ENCODE results near the gene AGAP3.

DNA sequence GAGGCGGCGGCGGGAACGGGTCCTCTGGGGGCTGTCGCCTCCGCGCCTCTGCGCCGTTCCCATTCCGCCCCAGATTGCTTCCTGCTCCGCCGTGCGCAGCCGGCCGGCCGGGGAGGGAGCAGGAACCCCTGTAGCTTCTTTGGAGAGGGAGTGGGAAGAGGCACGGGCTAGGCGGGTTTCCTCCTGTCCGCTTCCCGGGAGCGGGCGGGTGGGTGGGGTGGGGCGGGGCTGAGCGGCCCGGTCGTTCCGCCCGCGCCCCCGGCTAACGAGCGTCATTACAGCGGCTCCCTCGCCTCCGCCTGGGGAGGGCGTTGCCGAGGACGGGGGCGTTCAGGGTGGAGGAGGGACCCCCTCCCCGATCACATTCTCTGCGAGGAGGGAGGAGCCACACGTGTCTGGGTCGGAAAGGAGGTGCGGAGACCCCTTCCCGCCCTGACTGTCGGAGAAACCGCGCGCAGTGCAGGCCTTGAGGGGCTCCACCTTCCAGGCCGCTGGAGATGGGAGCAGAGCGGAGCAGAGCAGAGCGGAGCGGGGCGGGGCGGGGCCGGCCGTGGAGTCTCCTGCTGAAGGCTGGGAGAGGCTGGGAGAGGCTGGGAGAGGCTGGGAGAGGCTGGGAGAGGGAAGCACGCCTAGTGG, 39.7 kb downstream of the AGAP3 start:
- TF ChIP-seq, protein P1, sequence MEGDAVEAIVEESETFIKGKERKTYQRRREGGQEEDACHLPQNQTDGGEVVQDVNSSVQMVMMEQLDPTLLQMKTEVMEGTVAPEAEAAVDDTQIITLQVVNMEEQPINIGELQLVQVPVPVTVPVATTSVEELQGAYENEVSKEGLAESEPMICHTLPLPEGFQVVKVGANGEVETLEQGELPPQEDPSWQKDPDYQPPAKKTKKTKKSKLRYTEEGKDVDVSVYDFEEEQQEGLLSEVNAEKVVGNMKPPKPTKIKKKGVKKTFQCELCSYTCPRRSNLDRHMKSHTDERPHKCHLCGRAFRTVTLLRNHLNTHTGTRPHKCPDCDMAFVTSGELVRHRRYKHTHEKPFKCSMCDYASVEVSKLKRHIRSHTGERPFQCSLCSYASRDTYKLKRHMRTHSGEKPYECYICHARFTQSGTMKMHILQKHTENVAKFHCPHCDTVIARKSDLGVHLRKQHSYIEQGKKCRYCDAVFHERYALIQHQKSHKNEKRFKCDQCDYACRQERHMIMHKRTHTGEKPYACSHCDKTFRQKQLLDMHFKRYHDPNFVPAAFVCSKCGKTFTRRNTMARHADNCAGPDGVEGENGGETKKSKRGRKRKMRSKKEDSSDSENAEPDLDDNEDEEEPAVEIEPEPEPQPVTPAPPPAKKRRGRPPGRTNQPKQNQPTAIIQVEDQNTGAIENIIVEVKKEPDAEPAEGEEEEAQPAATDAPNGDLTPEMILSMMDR (IDR thresholded peaks at IDR 0.05 in 2 of 3, conservative IDR thresholded peaks at IDR 0.05 in 1 of 3; ENCODE audit: borderline replicate concordance in 1 of 3, insufficient read depth in 1 of 3, low read depth in 2 of 3, low read length in 2 of 3): no peak
- TF ChIP-seq, protein P2, sequence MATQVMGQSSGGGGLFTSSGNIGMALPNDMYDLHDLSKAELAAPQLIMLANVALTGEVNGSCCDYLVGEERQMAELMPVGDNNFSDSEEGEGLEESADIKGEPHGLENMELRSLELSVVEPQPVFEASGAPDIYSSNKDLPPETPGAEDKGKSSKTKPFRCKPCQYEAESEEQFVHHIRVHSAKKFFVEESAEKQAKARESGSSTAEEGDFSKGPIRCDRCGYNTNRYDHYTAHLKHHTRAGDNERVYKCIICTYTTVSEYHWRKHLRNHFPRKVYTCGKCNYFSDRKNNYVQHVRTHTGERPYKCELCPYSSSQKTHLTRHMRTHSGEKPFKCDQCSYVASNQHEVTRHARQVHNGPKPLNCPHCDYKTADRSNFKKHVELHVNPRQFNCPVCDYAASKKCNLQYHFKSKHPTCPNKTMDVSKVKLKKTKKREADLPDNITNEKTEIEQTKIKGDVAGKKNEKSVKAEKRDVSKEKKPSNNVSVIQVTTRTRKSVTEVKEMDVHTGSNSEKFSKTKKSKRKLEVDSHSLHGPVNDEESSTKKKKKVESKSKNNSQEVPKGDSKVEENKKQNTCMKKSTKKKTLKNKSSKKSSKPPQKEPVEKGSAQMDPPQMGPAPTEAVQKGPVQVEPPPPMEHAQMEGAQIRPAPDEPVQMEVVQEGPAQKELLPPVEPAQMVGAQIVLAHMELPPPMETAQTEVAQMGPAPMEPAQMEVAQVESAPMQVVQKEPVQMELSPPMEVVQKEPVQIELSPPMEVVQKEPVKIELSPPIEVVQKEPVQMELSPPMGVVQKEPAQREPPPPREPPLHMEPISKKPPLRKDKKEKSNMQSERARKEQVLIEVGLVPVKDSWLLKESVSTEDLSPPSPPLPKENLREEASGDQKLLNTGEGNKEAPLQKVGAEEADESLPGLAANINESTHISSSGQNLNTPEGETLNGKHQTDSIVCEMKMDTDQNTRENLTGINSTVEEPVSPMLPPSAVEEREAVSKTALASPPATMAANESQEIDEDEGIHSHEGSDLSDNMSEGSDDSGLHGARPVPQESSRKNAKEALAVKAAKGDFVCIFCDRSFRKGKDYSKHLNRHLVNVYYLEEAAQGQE (IDR thresholded peaks at IDR 0.05; ENCODE audit: low read depth): no peak
- TF ChIP-seq POLR2A (IDR thresholded peaks at IDR 0.05; ENCODE audit: borderline replicate concordance, extremely low read depth, insufficient read depth, insufficient read length) (no peak), SRF (IDR thresholded peaks at IDR 0.05; ENCODE audit: low read depth) (no peak)
